ENCODE results near the gene FBLN2. TPM values are rescaled to one million over a fixed set of nuclear protein-coding genes. Genes with fewer than 3 reads are reported as not detected.

The FBLN2 gene
- total RNA-seq, 4 donors from 2014 or later = 20.6 to 51.2 (median 32.8) TPM

GRCh38 chr3:13626396-13626795 is 77.5 kb downstream of the FBLN2 start:
- H3K4me1 ChIP-seq = no peaks in the 10 kb centered on the region
- TF ChIP-seq, protein P1, sequence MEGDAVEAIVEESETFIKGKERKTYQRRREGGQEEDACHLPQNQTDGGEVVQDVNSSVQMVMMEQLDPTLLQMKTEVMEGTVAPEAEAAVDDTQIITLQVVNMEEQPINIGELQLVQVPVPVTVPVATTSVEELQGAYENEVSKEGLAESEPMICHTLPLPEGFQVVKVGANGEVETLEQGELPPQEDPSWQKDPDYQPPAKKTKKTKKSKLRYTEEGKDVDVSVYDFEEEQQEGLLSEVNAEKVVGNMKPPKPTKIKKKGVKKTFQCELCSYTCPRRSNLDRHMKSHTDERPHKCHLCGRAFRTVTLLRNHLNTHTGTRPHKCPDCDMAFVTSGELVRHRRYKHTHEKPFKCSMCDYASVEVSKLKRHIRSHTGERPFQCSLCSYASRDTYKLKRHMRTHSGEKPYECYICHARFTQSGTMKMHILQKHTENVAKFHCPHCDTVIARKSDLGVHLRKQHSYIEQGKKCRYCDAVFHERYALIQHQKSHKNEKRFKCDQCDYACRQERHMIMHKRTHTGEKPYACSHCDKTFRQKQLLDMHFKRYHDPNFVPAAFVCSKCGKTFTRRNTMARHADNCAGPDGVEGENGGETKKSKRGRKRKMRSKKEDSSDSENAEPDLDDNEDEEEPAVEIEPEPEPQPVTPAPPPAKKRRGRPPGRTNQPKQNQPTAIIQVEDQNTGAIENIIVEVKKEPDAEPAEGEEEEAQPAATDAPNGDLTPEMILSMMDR (IDR thresholded peaks at IDR 0.05) = no peak
- TF ChIP-seq POLR2A (IDR thresholded peaks at IDR 0.05) = no peak
- H3K27me3 ChIP-seq = no peaks in the 10 kb centered on the region
- H3K9me3 ChIP-seq = no peaks in the 10 kb centered on the region
- no peaks in the 10 kb centered on the region for H3K36me3 ChIP-seq
- DNase-seq = no peak
- no peak overlapping the region for H3K4me3 ChIP-seq
- no peak overlapping the region for H3K27ac ChIP-seq

GRCh38 chr3:13626915-13627460 is 78.1 kb downstream of the FBLN2 start:
- Histone ChIP-seq H3K4me3 (no peak overlapping the region), H3K36me3 (no peaks in the 10 kb centered on the region), H3K4me1 (no peaks in the 10 kb centered on the region), H3K27ac (no peak overlapping the region), H3K9me3 (no peaks in the 10 kb centered on the region), H3K27me3 (no peaks in the 10 kb centered on the region)
- no peak for TF ChIP-seq POLR2A (IDR thresholded peaks at IDR 0.05)
- TF ChIP-seq, protein P1 (IDR thresholded peaks at IDR 0.05) = no peak
- DNase-seq = no peak

DNA sequence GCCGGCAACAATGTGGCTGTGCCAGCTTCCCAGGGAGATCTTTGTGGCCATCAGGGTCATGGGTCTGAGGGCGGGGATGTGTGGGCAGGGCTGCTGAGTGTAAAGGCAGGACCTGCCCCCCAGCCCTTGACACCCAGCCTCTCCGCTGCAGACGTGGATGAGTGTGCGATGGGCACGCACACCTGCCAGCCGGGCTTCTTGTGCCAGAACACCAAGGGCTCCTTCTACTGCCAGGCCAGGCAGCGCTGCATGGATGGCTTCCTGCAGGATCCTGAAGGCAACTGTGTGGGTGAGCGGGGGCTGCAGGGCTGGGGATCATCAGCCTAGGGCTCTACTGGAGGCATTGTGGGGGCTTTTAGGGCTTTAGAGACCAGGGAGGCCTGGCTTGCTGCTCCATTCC is 78.8 kb downstream of the FBLN2 start:
- Histone ChIP-seq H3K27ac (no peak overlapping the region), H3K27me3 (no peaks in the 10 kb centered on the region), H3K9me3 (no peaks in the 10 kb centered on the region), H3K4me1 (no peaks in the 10 kb centered on the region), H3K36me3 (no peaks in the 10 kb centered on the region), H3K4me3 (no peak overlapping the region)
- no peak for DNase-seq
- TF ChIP-seq POLR2A (IDR thresholded peaks at IDR 0.05) = no peak
- TF ChIP-seq, protein P1 (IDR thresholded peaks at IDR 0.05) = no peak

DNA sequence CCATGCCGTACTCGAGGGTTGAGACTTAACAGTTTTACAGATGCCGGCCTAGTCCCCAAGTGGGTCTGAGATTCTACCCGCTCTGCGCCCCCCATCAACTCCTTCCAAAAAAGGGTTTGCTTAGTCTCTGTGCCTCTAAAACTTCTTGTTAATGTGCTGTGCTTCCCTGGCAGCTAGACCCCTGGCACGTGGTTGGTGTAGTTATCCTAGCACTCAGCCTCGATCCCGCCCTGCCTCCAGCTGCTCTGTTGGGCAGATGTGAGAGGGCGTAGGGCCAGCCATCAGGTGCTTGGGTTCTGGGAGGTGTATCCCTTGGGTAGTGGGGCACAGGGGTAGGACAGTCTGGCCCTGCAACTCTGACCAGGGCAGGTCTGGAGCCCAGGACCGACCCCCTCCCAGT is 79.5 kb downstream of the FBLN2 start:
- H3K9me3 ChIP-seq = no peaks in the 10 kb centered on the region

DNA sequence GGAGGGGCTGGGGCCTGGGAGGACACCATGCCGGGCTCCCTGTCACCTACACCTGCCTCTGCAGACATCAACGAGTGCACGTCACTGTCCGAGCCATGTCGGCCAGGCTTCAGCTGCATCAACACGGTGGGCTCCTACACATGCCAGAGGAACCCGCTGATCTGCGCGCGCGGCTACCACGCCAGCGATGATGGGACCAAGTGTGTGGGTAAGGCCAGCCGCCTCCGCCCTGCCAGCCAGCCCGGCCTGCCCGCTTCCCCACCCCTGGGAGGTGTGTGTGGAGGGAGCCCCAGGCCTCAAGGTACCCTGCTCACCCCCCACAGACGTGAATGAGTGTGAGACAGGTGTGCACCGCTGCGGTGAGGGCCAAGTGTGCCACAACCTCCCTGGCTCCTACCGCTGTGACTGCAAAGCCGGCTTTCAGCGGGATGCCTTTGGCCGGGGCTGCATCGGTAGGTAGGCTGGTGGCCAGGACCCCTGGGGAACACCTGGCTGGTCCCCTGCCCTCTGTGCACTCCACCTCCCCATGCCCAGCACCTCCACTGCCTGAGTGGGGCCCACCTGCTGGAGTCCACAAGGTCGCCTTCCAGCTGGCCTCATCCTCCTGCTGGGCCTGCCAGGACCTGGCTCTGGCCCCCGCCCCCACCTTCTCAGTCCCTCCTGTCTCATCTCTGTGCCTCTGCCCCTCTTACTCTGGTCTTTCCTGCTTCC is 80.1 kb downstream of the FBLN2 start:
- no peak overlapping the region for H3K27ac ChIP-seq
- H3K36me3 ChIP-seq = no peaks in the 10 kb centered on the region
- no peak overlapping the region for H3K4me3 ChIP-seq
- TF ChIP-seq, protein P1 (IDR thresholded peaks at IDR 0.05) = no peak
- no peak for TF ChIP-seq POLR2A (IDR thresholded peaks at IDR 0.05)
- DNase-seq = no peak
- no peaks in the 10 kb centered on the region for H3K4me1 ChIP-seq
- no peaks in the 10 kb centered on the region for H3K9me3 ChIP-seq
- H3K27me3 ChIP-seq = no peaks in the 10 kb centered on the region

More for the DNA sequence above, 79.5 kb downstream of the FBLN2 start:
- Histone ChIP-seq H3K4me3 (no peak overlapping the region), H3K27me3 (no peaks in the 10 kb centered on the region), H3K36me3 (no peaks in the 10 kb centered on the region), H3K27ac (no peak overlapping the region), H3K4me1 (no peaks in the 10 kb centered on the region)
- DNase-seq = no peak
- TF ChIP-seq POLR2A (IDR thresholded peaks at IDR 0.05) = no peak

- no peak for DNase-seq
- Histone ChIP-seq H3K27ac (no peak overlapping the region), H3K9me3 (no peaks in the 10 kb centered on the region), H3K4me1 (no peaks in the 10 kb centered on the region), H3K4me3 (no peak overlapping the region), H3K36me3 (no peaks in the 10 kb centered on the region), H3K27me3 (no peaks in the 10 kb centered on the region)
- TF ChIP-seq, protein P1 (IDR thresholded peaks at IDR 0.05) = no peak
- TF ChIP-seq POLR2A (IDR thresholded peaks at IDR 0.05) = no peak
These were observed 80.7 kb downstream of the FBLN2 start for GRCh38 chr3:13629644-13630043.

All from Peyer's patch (tissue), 4 donors.